ENCODE results near the gene SDHB.

- TF ChIP-seq CTCF (conservative IDR thresholded peaks at IDR 0.05 in 1 of 2, IDR thresholded peaks at IDR 0.05 in 1 of 2; ENCODE audit: extremely low read depth in 1 of 2, insufficient read depth in 1 of 2, low read depth in 1 of 2, low read length in 2 of 2): no peak
- no peak for TF ChIP-seq EZH2 (IDR thresholded peaks at IDR 0.05; ENCODE audit: borderline replicate concordance, low read length)
Measured at GRCh38 chr1:17053086-17053684, 647 bp downstream of the SDHB start.
